EL (cell line): ENCODE results near the gene RTL10.

Source experiments
- DNase-seq: peaks from one replicate; pipeline ENCODE4 v3.0.0-alpha.2; 2016

The RTL10 gene

DNA sequence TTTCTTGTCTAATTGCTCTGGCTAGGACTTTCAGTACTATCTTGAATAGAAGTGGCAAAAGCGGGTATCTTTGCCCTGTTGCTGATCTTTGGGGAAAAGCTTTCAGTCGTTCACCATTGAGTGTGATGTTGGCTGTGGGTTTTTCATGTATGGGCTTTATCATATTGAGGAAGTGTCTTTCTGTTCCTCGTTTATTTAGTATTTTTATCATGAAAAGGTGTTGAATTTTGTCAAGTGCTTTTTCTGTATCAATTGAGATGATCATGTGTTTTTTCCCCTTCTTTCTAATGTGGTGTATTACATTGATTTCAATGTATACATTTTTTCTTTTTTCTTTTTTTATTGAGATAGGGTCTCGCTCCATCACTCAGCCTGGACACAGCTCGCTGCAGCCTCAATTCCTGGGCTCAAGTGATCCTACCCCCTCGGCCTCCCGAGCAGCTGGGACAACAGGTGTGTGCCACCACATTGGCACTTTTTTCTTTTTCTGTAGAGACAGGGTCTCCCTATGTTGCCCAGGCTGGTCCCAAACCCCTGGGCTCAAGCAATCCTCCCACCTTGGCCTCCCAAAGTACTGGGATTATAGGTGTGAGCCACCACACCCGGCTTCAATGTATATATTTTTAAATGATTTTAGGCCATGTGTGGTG lies 5.3 kb upstream of the RTL10 start:
- no peak for DNase-seq

DNA sequence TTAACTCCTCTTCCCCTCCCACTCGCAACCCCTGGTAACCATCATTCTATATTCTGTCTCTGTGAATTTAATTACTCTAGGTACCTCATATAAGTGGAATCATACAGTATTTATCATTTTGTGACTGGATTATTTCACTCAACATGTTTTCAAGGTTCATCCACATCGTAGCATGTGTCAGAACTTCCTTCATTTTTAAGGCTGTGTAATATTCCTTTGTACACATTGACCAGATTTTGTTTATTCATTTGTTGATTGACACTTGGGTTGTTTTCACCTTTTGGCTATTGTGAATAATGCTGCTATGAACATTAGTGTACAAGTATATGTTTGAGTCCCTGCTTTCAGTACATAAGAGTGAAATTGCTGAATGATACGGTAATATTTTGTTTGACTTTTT lies 2.7 kb upstream of the RTL10 start:
- DNase-seq, result no peak

DNA sequence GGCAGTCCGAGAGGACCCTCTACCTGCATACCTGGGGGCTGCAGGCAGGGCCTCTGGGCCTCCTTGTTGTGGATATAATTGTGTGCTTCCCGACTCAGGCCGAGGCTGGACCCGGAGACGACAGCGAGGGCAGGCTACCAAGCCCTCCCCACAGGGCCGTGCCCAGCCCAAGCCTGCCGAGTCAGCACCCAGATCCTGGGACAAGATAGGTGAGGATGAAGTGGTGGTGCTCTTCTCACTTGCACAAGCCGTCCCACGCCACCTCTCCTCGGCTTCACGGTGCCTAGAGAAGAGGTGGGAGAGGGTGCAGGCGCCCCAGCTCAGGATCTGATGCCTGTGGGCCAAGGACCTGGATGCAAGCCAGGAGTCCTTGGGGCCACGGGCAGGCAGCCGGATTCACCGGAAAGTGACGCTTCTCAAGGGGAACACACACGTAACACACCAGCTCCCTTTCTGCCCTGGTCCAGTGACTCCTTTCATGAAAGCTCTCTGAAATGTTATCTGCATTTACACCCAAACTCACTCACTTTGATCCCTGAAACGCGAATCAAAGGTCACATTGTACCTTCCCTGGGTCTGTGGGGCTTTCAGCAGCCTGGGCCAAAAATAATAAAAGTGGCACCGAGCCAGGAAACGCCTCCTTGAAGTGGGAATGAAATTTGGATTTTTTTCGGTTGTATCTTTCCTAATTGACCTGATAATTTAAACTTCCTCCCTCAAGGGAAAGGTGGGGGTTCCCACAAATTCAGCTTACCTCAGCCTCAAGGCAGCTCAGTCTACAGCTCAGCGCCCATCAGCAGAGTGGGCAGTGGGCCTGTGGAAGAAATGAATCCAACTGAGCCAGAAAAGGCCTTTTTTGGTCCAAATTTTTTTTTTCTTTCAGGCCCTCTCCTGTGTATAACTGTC lies 1.1 kb upstream of the RTL10 start:
- DNase-seq, result peak; percentile 74

DNA sequence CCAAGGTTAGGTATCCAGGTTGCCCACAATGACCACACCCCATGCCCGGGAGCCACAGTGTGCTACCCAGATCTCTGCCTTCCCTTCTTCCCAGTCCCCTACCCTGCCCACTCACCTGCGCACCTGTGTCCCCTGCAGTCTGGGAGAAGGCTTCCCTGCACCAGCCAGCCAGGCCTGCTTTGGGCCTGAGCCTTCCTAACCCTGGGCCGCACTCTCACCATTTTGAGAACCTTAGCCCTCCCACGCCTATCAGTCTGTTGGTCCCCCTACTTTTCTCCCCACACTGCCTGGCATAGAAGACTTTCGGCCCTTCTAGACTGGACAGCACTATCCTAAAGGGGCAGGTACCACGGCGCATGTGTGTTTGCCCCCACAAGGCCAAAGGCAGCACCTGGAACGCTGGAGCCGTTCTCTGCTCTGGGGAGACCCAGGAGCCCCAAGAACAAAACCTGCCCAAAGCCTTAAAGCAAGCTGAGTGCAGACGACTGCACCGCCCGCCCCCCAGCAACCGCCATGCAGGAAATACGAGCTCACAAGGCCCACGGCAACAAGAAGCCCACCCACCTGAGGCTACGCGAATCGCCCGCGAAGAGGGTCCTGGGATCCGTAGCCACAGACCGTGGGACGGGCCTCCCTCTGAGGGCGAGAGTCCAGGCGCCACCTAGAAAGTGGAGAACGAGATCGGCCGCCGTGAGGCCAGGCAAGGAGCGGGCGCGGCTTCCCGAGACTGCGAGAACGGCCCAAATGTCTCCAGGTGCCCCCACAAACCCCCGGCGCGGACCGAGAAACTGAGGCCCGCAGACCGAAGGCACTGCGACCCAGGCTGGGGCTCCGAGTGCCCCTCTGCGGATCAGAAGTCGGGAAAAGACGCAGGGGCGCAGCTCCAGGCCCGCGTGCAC lies 546 bp downstream of the RTL10 start:
- no peak for DNase-seq

DNA sequence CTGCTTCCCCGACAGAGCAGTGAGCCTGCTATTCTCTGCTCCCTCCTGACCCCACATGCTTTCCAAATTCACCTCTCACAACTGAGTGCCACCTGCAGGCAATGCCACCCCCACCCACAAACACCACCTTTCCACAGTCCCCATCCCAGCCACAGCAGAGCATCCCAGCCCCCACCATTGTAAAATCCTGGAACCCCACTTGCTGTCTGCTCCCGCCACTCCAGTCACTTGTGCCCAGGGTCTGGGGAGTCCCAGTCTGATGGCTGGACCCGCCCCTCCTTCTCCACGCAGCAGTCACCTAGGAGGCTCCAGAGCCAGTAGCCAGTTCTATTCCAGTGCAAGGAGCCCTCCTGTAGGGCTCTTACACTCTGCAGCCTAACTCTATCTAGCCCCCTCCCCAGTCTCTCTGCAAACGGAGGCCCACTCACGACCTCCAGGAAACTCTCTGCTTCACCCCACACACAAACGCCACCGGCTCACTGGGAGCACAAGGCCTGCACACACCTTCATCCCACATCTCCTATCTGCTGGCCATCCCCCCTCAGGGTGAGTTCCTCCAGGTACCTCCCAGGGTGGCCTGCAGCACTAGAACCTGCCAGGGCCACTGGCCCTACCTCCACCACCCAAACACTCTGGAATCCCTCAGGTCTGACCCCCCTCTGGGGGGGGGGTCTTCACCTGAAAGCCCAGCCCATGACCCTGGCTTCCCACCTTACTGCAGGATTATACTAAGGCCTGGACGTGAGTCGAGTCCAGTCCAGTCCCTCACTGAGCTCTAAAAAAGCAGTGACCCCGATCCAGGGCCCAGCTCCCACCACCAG lies 1.4 kb downstream of the RTL10 start:
- no peak for DNase-seq

DNA sequence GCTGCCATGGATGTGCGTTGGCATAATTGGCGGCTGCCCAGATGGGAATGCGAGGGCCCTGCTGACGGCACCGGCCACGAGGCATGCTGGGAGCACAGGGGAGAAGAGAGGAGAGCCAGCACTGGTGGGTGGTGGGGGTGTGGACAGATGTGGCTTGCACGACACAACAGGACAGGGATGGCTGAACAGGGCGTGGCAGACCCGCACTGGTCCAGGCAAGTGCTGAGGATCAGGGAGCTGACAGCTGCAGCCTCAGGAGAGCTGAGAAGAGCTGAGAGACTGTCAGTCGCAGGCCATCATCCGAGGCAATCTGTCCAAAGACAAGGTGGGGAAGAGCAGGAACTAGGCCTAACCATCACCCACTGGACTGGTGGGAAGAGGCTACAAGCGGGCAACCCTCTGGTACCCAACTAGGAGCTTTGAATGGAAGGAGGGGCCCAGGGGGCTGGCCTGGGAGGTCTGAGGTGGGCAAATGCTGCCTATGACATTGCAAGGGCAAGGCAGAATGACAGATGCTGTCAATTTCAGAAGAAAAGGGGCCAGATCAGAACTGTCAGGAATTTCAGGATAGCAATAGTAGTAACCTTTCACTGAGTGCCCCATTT lies 2.4 kb downstream of the RTL10 start:
- DNase-seq, result no peak

DNA sequence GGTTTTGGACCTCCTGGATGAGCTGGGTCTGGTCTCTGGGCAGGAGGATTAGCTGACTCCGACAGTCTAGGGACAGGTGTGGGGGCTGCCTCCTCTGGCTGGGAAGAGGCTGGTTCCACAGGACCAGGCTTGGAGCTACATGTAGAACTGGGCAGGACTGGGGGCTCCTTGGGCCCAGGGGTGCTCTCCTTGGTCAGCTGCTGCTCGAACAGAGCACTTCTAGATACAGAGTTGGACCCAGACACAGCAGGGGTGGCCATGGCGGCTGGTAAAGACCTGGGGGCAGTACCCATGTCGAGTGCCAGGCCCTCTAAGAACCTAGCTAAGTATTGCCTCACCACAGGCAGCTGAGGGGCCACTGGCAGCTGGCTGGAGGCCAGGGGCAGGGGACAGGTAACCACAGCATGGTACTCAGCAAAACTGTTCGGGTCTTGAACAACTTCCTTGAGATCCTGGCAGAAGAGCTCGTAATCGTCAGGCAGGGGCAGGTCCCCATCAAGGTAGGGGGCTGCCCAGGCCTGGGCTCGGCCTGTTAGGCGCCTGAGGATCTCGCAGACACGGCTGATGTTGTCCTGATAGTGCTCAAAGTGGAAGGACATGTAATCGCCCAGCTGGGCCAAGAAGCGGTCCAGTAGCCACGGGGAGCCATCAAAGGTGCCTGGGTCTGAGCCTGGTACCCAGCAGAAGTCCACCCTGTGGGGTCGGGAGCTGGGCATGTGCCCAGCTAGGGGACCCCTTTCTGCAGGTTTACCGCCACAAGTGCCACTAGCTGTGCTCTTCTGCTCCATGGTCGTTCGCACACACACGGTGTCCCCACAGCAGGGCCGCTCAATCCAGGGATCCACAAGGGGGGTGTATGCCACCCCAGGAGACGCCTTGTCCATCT lies 3.1 kb downstream of the RTL10 start:
- no peak for DNase-seq

DNA sequence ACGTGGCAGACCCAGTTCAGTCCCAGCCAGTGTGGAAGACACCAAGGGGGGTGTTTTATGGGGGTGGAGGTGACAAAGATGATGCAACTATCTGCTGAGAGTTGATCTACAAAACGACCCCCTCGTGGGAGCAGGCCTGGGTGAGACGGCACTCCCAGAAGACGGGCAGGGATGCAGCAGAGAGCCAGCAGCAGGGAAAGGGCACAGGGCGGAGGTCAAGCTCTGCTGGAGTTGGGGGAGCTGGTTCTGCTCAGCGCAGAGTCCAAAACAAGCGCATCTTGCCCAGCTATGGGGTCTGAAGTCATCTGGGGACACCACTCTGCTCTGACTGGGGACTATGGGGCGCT lies 3.9 kb downstream of the RTL10 start:
- DNase-seq, result no peak

DNA sequence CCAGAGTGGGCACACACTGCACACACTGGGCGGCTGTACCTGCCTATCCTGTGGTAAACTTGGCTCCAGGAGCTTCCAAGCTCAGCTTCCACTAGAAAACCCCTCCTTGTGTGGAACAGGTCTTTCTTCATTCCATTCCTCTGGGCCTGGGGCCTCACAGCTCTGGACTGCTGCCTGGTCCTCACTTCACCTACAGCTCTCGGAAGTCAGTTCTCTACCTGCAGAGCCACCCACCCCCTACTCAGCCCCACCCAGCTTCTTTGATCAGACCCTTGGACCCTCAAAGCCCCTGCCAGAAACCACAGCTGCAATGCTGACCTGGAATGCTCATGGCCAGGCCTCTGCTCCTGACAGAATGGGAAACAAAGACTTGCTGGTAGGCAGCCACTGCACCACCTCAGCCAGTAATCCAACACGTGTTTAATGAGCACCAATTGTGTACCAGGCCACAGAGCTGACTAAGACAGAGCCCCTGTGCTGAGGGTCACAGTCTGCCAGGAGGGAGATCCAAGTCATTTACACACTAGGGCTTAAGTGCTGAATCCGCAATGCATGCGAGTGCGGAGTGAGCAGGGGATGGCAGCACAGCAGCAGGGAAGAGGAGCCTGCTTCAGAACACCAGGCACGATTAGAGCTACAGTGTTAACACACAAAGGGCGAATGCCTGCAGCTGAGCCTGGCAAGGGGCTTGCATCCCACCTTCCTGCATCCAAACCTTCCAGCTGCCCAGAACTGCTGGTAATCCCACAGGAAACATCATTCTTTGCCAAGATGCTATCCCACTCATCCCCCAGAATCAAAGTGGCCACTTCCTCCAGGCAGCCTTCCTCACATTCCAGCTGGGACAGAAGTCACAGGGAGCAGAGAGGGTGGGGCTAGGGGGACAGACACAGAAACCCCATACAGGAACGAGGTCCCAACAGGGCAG lies 4.6 kb downstream of the RTL10 start:
- DNase-seq, result no peak

DNA sequence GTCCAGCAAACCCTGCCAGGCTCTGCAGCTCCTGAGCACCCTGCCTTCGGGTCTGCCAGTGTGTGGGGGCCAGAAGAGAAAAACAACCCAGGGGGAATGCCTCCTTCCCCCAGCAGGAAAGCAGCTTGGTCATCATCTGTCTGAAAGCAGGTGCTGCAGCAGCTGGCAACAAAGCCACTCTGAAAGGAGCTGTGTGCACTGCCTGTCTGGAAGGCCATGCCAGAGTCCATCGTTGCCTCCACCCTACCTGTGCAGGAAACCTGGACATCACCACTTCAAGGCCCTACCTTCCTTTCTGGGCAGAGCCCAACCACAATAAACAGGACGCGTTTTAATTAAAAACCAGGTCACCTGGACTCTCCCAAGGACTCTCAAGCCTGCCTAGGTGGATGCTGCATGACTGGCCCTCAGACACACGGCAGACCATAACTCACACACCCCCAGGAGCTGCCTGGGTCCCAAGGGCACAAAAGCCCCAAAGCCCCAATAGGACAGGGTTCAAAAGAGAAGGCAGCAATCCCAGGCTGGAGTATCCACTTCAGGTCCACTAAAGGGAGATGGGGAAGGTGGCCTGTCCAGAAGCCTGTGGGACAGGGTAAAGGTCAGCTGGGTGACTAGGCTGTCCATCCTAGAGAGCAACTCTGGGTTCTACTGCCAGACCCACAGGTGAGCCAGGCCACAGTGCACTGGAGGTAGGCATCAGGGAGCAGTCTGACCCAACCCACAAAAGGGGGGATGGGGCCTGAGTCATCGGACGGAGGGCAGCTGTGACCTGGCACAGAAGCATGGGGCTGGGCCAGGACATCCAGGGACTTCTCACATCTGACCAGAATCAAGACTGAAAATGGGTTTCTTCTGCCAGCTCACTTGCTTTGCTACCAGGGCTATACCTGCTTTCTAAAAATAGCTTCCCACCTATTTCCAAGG lies 6.1 kb downstream of the RTL10 start:
- peak; percentile 52 for DNase-seq

DNA sequence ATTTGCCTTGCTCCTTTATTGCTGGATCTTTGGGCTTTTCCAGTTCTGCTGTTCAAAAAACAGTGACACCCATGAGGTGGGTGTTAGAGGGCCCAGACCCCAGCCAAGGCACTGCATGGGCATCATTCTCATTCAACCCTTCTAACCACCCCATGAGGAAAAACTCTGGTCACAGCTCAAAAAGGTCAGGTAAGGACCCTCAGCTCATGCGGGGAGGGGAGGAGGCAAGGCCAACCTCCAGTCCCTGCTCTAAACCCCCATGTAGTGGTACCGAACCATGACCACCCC lies 7.4 kb downstream of the RTL10 start:
- no peak for DNase-seq

DNA sequence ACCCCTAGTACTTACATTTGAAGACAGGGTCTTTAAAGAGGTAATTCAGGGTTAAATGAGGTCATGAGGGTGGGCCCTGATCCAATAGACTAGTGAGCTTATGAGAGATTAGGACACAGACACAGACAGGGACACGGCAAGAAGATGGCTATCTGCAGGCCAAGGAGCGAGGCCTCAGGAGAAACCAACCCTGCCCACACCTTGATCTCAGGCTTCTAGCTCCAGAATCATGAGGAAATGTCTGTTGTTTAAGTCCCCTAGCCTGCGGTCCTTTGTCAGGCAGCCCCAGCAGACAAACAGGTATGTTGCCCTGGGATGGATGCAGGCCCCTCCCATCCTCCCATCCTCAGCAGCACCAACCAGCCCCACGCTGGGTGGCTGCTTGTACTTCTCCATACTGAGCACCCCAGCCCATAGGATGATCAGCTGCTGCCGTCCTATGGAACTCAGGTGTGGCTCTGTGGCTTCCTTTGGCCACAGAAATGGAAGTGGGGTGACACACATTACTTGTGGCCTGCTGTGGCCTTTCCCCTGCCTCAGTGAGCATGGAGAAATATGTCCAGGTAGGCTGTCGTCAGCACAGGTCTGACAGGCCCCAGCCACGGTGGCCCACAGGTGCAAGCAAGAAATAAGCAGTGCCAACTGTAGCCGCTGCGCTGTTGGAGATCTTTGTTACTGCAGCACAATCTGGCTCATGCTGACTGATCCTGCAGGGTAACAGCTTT lies 7.9 kb downstream of the RTL10 start:
- no peak for DNase-seq

DNA sequence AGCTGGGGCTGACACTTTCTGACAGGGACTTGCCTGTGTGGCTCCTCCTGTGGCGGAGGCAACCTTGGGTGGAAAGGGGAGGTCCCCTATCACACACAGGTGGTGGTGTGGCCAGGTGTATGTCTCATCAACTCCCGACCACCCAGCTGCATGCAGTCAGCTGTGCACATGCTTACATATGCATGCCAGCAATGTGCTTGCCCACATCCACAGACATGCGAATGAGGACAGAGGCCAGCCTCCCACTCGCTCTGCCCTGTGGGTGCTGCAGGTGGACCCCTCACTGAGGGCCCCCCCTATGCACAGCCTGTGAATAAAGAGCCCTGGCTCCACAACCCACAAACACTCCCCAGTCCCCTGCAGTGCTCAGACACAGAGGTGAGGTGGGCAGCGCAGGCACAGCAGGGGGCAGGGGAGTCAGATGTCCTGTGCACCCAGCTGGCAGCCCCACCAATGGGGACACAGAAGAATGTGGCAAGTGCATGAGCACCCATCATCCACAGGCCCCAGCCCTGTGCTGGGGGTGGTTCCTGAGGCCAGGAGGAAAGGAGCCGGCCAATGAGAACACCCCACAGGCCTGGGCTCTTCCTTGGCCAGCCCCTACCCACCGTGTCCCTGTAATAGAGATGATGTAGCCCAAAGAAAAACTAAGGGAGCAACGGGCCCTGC lies 9.5 kb downstream of the RTL10 start:
- DNase-seq, result no peak

DNA sequence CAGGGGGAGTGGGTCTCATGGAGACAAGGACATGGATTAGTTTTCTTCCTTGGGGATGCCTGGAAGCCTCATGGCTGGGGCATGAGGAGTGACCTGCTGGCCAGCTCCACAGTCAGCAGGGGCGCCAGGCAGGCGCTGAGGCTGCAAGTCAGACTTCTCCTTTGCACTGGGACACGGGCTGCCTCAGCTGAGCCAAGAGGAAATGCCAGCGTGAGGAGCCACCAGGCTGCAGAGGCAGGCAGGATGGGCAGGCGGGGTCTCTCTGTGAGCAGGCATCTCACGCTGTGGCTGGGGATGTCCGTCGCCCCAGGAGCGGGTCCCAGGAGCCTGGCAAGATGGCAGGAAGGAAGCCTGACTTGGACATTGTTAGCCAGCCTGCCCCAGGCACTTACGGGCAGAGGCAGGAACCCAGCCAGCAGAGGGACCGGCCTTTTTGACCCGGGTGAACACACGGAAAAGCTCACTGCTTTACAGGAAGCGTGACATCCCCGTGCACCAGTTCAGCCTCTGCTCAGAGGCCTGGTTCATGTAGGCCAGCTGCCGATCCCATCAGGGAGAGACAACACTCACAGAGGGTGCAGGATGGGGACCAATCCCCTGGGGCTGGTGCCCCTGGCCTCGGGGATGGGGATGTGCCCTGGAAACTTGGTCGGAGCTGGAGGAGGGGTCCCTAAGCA lies 10.2 kb downstream of the RTL10 start:
- DNase-seq, result peak; percentile 82

DNA sequence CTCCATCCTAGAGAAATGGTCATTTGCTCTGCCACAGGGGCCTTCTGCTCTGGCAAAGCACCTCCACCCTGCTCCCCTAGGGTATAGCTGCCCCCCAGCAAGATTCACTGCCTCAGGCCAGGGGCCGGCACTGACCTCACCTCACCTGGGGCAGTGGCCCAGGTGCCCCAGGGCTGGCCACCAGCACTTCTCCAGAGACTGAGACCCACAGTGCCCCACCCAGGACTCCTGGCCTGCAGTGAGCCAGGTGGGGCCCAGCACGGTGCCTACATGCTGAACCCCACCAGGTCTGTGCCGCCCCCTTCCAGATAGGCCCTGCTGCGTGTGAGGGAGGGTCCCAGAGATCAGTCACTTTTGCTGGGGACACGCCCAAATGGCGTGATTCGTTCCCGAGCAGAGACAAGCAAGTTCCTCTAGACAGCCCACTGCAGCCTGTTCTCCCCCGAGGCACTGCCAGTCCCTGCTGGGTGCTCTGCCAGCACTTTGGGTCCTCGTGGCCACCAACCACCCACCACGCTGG lies 10.8 kb downstream of the RTL10 start:
- DNase-seq, result no peak

DNA sequence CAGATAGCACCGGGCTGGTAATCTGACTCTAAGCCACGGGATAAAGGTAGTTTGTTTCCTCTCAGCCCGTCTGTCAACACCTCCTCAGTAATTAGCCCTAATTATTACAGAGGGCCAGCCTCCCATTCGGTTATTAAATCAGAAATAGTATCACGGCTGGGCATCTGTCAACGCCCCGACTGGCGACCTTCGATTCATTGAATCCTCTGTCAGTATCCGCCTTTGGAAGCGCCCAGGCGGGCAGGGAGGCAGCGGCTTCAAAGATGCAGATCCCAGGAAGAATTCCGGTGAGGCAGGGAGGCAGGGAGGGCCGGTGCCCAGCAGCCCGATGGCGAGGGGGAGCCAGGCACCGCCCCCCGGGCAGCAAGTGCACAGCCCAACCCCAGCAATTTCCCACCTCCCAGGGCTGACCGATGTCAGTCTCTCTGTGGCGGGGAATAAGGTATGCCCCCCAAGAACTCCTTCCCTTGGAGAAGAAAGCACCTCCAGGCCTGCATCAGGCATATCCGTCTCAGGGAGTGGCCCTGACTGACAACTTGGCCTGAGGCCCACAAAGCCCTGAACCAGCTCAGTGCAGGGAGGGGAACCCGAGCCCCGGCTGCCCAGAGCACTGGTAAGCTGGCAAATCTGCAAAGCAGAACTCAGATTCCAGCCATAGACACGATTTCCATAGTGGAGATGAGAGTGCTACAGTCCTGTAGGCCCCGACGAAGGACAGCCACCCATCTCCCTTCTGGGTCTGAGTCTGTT lies 11.4 kb downstream of the RTL10 start:
- no peak for DNase-seq
